HepG2 (cell line): ENCODE measurements around the gene ARFGEF3. TPM values are rescaled to one million over a fixed set of nuclear protein-coding genes. Genes with fewer than 3 reads are reported as not detected.

Source experiments
- ATAC-seq: fragments of 200-7000 bp; cut with Tn5 transposase; 3 replicates; pipeline ENCODE4 v1.9.1; 2020; ENCODE audit warnings: mild to moderate bottlenecking, moderate library complexity
- BruUV-seq: library from RNA; stranded (reverse); fragments of 400-500 nt; replicated peaks from 2 replicates; lab custom pipeline; 2021; lab: Mats Ljungman, UMichigan
- CTCF ChIA-PET: fragments of 300-600 bp; formaldehyde crosslinking; extraction: SDS; loops from one replicate; lab custom pipeline; 2021; ENCODE audit warnings: low total read pairs, inconsistent platforms, low intra/inter-chr PET ratio; lab: Yijun Ruan, JAX
- POLR2A ChIA-PET: fragments of 350-600 bp; sonication (Branson Sonifier 250); formaldehyde crosslinking; loops from one replicate; lab custom pipeline; 2020; ENCODE audit warnings: antibody characterized with exemption, inconsistent platforms; lab: Yijun Ruan, JAX
- DNase-seq: peaks from one replicate; pipeline ENCODE4 v3.0.0-alpha.2; 2015; ENCODE audit warnings: low spot score
- FAIRE-seq: peaks from 3 replicates; lab custom pipeline; 2011; peaks lifted over from hg19 to GRCh38; lab: Jason Lieb, UNC
- H2AFZ ChIP-seq: one replicate; pipeline ENCODE4 v1.6.1; 2011; ENCODE audit warnings: low read length, inconsistent platforms
- H3K27ac ChIP-seq: fragments of 300-600 bp; 3 replicates; pipeline ENCODE4 v1.8.0; 2011; ENCODE audit warnings: mixed run types, mild to moderate bottlenecking, mixed read lengths, low read length, inconsistent platforms; ENCODE audit not compliant: insufficient read depth; ENCODE audit errors: extremely low read length
- H3K27me3 ChIP-seq, 2 experiments: fragments of 200-600 bp in 1 of 2; 2 replicates in 1 of 2; 3 replicates in 1 of 2; pipeline versions ENCODE4 v1.6.0 to v1.8.0; 2011; ENCODE audit warnings: low read length in 2 of 2, mild to moderate bottlenecking in 2 of 2, moderate library complexity in 2 of 2, inconsistent platforms in 1 of 2; ENCODE audit not compliant: insufficient read depth in 2 of 2, control insufficient read depth in 1 of 2
- H3K36me3 ChIP-seq, 2 experiments: fragments of 200-600 bp in 1 of 2; replicated peaks in 1 of 2; 2 replicates in 1 of 2; 3 replicates in 1 of 2; pipeline versions ENCODE4 v1.5.1 to v1.8.0; 2011; ENCODE audit warnings: low read length in 2 of 2, inconsistent platforms in 1 of 2; ENCODE audit not compliant: insufficient read depth in 2 of 2, control insufficient read depth in 1 of 2
- H3K4me1 ChIP-seq: 2 replicates; pipeline ENCODE4 v1.5.1; 2012; ENCODE audit warnings: low read length, inconsistent platforms; ENCODE audit not compliant: insufficient read depth
- H3K4me2 ChIP-seq: 2 replicates; pipeline ENCODE4 v1.6.0; 2011; ENCODE audit warnings: low read depth, low read length, inconsistent platforms
- H3K4me3 ChIP-seq, 3 experiments: fragments of 200-600 bp in 1 of 3; sonication (generic), shearing (Covaris generic) in 1 of 3; replicated peaks in 1 of 3; 2 replicates each; pipeline ENCODE4 v1.5.1; 2011 to 2016; ENCODE audit warnings: low read length in 3 of 3, inconsistent platforms in 2 of 3, low read depth in 2 of 3, mild to moderate bottlenecking in 2 of 3, control low read depth in 1 of 3, mixed read lengths in 1 of 3; ENCODE audit not compliant: insufficient read depth in 1 of 3
- H3K79me2 ChIP-seq: one replicate; pipeline ENCODE4 v1.6.1; 2011; ENCODE audit warnings: low read length, inconsistent platforms; ENCODE audit not compliant: insufficient read depth
- H3K9ac ChIP-seq: 2 replicates; pipeline ENCODE4 v1.6.0; 2011; ENCODE audit warnings: mild to moderate bottlenecking, low read depth, low read length, inconsistent platforms; ENCODE audit not compliant: insufficient read depth
- H3K9me3 ChIP-seq: 2 replicates; pipeline ENCODE4 v1.5.1; 2012; ENCODE audit warnings: mild to moderate bottlenecking, low read length
- H4K20me1 ChIP-seq: 2 replicates; pipeline ENCODE4 v1.6.0; 2011; ENCODE audit warnings: inconsistent platforms, mild to moderate bottlenecking, low read length, moderate library complexity; ENCODE audit not compliant: insufficient read depth
- HDAC6 ChIP-seq: fragments of 200-600 bp; sonication (generic); IDR thresholded peaks from 2 replicates; pipeline ENCODE4 v1.7.0; 2017; ENCODE audit warnings: mild to moderate bottlenecking, antibody characterized with exemption, low read length, low read depth
- HES4 ChIP-seq: sonication (generic); formaldehyde crosslinking; IDR thresholded peaks from 2 replicates; pipeline ENCODE4 v1.9.0; 2021; ENCODE audit warnings: mild to moderate bottlenecking, missing genetic modification reagents, borderline replicate concordance
- KDM2A ChIP-seq: sonication (generic); formaldehyde crosslinking; IDR thresholded peaks from 2 replicates; pipeline ENCODE4 v1.4.0; 2020; ENCODE audit warnings: low read depth, missing genetic modification reagents, borderline replicate concordance
- RAD51 ChIP-seq: fragments of 450-650 bp; IDR thresholded peaks from 2 replicates; pipeline ENCODE4 v1.6.1; 2016; ENCODE audit warnings: borderline replicate concordance
- RFXANK ChIP-seq: IDR thresholded peaks from 2 replicates; pipeline ENCODE4 v1.6.1; 2016
- SSRP1 ChIP-seq: IDR thresholded peaks from 2 replicates; pipeline ENCODE4 v1.6.1; 2016; ENCODE audit warnings: control low read depth
- ZBTB1 ChIP-seq: sonication (generic); formaldehyde crosslinking; IDR thresholded peaks from 2 replicates; pipeline ENCODE4 v1.4.0; 2020; ENCODE audit warnings: missing genetic modification reagents, borderline replicate concordance
- ZNF317 ChIP-seq: sonication (generic); formaldehyde crosslinking; IDR thresholded peaks from 2 replicates; pipeline ENCODE4 v1.5.0; 2020; ENCODE audit warnings: mild to moderate bottlenecking, missing genetic modification reagents
- ZNF549 ChIP-seq: sonication (generic); formaldehyde crosslinking; IDR thresholded peaks from 2 replicates; pipeline ENCODE4 v1.5.0; 2020; ENCODE audit warnings: missing genetic modification reagents
- WGBS: methylation state at CpG from one replicate; pipeline ENCODE4 v1.1.6; 2017; ENCODE audit warnings: low lambda C conversion rate; 5-methylcytosine and 5-hydroxymethylcytosine counted together
- in situ Hi-C: cut with HindIII; loops from 2 replicates; pipeline ENCODE4 v1.10.0; 2017; ENCODE audit warnings: low pct_unique_long_range_greater_than_20kb; ENCODE audit not compliant: extremely low pct_ligation_motif_present
- intact Hi-C: fragments of 100-400 bp; cut with micrococcal nuclease; formaldehyde crosslinking; loops from one replicate; pipeline ENCODE4 v1.10.0; 2022; ENCODE audit not compliant: unreplicated experiment
- polyA plus RNA-seq, 8 experiments: library from polyadenylated mRNA; depleted of rRNA in 3 of 8; stranded (reverse) in 7 of 8; unstranded in 1 of 8; fragments of >200 nt; fragmentation: Illumina TruSeq in 4 of 8; extraction: Trizol in 4 of 8; gene quantifications; 2 replicates each; pipeline versions ENCODE4 v1.2.1 to v1.2.3, GENCODE V29; 2011 to 2016; ENCODE audit warnings: low read depth in 4 of 8, missing spikeins in 1 of 8, mixed read lengths in 1 of 8; ENCODE audit not compliant: insufficient read depth in 1 of 8
- total RNA-seq, 5 experiments: library from RNA; depleted of rRNA; stranded (reverse); fragments of >200 nt; fragmentation: Illumina TruSeq; extraction: Trizol; gene quantifications; 2 replicates each; pipeline ENCODE4 v1.2.3, GENCODE V29; 2016; ENCODE audit warnings: low read depth in 1 of 5
- TF ChIP-seq, protein P1 (sequence below): sonication (generic); formaldehyde crosslinking; IDR thresholded peaks from 2 replicates; pipeline ENCODE4 v1.8.0; 2022; ENCODE audit warnings: missing genetic modification reagents, mild to moderate bottlenecking, inconsistent platforms, borderline replicate concordance
- TF ChIP-seq, protein P2 (sequence below): sonication (generic); formaldehyde crosslinking; IDR thresholded peaks from 2 replicates; pipeline ENCODE4 v1.4.0; 2020; ENCODE audit warnings: missing genetic modification reagents, borderline replicate concordance
- TF ChIP-seq, protein P3 (sequence below): sonication (generic); formaldehyde crosslinking; IDR thresholded peaks from 2 replicates; pipeline ENCODE4 v1.9.0; 2021; ENCODE audit warnings: missing genetic modification reagents, mild to moderate bottlenecking, borderline replicate concordance
- TF ChIP-seq, protein P4 (sequence below): IDR thresholded peaks from 2 replicates; pipeline ENCODE4 v1.6.1; 2012; ENCODE audit warnings: low read length, improper control_type of control experiment

Gene ARFGEF3
- total and polyA plus RNA-seq, 2 of the 13 experiments (the other 11 are each of a cell fraction or from before 2014, with no cell fraction given), result 0.60 to 2.6 TPM

DNA sequence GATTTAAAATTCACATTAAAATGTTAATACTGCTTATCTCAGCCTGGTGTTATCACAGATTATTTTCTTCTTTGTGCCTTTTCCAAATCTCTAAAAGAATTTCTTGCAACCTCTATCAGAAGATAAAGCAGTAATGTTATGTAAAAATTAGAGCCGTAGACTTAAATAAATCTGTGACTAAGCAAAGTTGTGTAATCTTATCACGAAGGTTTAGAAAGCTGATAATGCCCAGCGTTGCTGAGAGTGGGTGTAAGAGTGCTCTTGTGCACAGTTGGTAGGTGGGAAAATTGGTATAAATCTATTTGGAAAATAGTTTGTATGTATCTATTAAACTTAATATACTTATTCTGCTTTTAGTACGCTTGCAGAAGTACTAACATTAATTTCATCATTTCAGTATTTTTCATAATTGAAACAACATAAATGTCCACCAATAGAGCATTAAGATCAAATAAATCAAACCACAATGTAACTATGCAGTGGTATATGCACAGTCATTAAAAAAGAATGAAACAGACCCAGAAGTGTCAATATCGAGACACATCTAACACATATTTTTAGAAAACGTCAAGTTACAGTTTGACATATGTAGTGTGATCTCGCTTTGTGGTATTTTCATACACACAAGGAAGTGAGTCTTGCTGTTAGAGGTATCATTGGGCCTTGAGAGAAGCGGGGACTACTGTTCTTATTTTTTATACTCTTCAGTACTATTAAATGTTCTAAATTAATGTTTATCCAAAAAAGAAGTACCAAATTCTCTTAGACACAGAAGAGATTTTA, 111.0 kb downstream of the ARFGEF3 start:
- H3K27ac ChIP-seq, result no peak overlapping the region
- ATAC-seq (no peak), DNase-seq (no peak), FAIRE-seq (no peak)
- no peak overlapping the region for H3K4me2 ChIP-seq
- no peak overlapping the region for H2AFZ ChIP-seq
- CTCF ChIA-PET, result no interaction called here
- H3K9ac ChIP-seq, result no peak overlapping the region
- POLR2A ChIA-PET, result no interaction called here
- H3K4me1 ChIP-seq, result peaks cover 15% of the 10 kb centered on the region
- no peaks in the 10 kb centered on the region for H3K9me3 ChIP-seq
- H3K36me3 ChIP-seq, result no peaks in the 10 kb centered on the region
- 66% methylated on average over 8 of the region's 8 CpGs for WGBS
- intact Hi-C loops (loop anchor here (1.0 kb wide), 1 partner anchor 8 kb away; no protein-coding TSS in a partner anchor), in situ Hi-C loops (no loop called here)
- no peaks in the 10 kb centered on the region for H3K27me3 ChIP-seq
- BruUV-seq, result no TSS peak
- no peak overlapping the region for H3K4me3 ChIP-seq
- no peaks in the 10 kb centered on the region for H4K20me1 ChIP-seq
- H3K79me2 ChIP-seq, result no peaks in the 10 kb centered on the region
- no peak for TF ChIP-seq RAD51
- TF ChIP-seq SSRP1 (CRISPR knock-in tag), result no peak
- no peak for TF ChIP-seq RFXANK (CRISPR knock-in tag)
- no peak for TF ChIP-seq ZNF549 (CRISPR knock-in tag)
- TF ChIP-seq, protein P1, sequence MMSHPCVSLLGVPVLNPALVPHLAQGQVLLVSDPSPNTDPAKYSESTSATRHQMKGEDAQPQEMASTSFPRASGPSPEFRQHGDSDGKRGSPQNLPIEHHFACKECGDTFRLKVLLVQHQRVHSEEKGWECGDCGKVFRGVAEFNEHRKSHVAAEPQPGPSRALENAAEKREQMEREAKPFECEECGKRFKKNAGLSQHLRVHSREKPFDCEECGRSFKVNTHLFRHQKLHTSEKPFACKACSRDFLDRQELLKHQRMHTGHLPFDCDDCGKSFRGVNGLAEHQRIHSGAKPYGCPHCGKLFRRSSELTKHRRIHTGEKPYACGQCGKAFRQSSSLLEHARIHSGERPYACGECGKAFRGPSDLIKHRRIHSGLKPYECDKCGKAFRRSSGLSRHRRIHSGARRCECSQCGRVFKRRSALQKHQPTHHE (CRISPR knock-in tag), result no peak
- no peak for TF ChIP-seq ZNF317 (CRISPR knock-in tag)
- TF ChIP-seq KDM2A (CRISPR knock-in tag), result no peak
- TF ChIP-seq HDAC6, result no peak
- TF ChIP-seq, protein P2, sequence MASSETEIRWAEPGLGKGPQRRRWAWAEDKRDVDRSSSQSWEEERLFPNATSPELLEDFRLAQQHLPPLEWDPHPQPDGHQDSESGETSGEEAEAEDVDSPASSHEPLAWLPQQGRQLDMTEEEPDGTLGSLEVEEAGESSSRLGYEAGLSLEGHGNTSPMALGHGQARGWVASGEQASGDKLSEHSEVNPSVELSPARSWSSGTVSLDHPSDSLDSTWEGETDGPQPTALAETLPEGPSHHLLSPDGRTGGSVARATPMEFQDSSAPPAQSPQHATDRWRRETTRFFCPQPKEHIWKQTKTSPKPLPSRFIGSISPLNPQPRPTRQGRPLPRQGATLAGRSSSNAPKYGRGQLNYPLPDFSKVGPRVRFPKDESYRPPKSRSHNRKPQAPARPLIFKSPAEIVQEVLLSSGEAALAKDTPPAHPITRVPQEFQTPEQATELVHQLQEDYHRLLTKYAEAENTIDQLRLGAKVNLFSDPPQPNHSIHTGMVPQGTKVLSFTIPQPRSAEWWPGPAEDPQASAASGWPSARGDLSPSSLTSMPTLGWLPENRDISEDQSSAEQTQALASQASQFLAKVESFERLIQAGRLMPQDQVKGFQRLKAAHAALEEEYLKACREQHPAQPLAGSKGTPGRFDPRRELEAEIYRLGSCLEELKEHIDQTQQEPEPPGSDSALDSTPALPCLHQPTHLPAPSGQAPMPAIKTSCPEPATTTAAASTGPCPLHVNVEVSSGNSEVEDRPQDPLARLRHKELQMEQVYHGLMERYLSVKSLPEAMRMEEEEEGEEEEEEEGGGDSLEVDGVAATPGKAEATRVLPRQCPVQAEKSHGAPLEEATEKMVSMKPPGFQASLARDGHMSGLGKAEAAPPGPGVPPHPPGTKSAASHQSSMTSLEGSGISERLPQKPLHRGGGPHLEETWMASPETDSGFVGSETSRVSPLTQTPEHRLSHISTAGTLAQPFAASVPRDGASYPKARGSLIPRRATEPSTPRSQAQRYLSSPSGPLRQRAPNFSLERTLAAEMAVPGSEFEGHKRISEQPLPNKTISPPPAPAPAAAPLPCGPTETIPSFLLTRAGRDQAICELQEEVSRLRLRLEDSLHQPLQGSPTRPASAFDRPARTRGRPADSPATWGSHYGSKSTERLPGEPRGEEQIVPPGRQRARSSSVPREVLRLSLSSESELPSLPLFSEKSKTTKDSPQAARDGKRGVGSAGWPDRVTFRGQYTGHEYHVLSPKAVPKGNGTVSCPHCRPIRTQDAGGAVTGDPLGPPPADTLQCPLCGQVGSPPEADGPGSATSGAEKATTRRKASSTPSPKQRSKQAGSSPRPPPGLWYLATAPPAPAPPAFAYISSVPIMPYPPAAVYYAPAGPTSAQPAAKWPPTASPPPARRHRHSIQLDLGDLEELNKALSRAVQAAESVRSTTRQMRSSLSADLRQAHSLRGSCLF (CRISPR knock-in tag), result no peak
- TF ChIP-seq, protein P3, sequence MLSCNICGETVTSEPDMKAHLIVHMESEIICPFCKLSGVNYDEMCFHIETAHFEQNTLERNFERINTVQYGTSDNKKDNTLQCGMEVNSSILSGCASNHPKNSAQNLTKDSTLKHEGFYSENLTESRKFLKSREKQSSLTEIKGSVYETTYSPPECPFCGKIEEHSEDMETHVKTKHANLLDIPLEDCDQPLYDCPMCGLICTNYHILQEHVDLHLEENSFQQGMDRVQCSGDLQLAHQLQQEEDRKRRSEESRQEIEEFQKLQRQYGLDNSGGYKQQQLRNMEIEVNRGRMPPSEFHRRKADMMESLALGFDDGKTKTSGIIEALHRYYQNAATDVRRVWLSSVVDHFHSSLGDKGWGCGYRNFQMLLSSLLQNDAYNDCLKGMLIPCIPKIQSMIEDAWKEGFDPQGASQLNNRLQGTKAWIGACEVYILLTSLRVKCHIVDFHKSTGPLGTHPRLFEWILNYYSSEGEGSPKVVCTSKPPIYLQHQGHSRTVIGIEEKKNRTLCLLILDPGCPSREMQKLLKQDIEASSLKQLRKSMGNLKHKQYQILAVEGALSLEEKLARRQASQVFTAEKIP, result no peak
- TF ChIP-seq, protein P4, sequence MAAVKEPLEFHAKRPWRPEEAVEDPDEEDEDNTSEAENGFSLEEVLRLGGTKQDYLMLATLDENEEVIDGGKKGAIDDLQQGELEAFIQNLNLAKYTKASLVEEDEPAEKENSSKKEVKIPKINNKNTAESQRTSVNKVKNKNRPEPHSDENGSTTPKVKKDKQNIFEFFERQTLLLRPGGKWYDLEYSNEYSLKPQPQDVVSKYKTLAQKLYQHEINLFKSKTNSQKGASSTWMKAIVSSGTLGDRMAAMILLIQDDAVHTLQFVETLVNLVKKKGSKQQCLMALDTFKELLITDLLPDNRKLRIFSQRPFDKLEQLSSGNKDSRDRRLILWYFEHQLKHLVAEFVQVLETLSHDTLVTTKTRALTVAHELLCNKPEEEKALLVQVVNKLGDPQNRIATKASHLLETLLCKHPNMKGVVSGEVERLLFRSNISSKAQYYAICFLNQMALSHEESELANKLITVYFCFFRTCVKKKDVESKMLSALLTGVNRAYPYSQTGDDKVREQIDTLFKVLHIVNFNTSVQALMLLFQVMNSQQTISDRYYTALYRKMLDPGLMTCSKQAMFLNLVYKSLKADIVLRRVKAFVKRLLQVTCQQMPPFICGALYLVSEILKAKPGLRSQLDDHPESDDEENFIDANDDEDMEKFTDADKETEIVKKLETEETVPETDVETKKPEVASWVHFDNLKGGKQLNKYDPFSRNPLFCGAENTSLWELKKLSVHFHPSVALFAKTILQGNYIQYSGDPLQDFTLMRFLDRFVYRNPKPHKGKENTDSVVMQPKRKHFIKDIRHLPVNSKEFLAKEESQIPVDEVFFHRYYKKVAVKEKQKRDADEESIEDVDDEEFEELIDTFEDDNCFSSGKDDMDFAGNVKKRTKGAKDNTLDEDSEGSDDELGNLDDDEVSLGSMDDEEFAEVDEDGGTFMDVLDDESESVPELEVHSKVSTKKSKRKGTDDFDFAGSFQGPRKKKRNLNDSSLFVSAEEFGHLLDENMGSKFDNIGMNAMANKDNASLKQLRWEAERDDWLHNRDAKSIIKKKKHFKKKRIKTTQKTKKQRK, result no peak
- TF ChIP-seq ZBTB1 (CRISPR knock-in tag), result no peak
- no peak for TF ChIP-seq HES4 (CRISPR knock-in tag)
